Measurements from ENCODE around the gene SAPCD2. TPM values are rescaled to one million over a fixed set of nuclear protein-coding genes. Genes with fewer than 3 reads are reported as not detected.

SAPCD2 gene
- total and polyA plus RNA-seq, 2 experiments from 2014 or later, result 4.7 to 42.1 TPM

DNA sequence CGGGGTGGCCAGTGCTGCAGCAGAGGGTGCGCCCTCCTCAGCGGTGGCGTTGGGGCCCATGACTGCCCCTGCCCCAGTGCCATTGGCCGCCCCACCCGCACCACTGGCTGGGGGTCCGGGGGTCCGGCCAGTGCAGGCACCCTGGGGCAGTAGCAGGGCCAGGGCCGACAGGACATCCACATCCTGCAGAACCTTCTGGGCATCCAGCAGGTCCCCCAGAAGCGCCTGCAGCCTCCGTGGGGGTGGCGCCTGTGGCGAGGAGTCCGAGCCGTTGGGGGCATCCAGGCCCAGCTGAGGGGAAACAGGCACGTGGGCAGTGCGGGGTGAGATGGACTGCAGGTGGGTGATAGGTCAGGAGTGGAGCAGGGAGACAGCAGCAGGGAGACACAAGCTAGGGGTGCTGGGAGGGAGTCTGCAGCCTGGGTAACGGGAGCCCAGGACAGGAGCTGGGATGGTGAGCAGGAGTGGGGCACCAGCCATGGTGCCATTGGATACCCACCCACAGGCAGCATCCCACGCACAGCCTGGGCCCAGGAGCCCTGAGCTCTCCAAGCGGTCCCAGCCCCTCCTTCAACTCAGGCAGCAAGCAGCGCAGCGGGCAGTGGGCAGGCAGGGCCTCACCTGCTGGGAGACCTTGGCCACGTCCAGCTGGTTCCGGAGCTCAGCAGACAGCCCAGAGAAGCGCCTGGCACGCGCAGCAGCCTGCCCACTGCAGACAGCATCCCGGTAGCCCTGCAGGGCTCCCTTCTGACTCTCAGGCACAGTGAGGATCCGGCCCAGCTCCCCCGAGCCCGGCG, 49.4 kb downstream of the SAPCD2 start:
- peaks cover 2% of the 10 kb centered on the region for H3K36me3 ChIP-seq
- no peak for DNase-seq (ENCODE audit: low read depth in 1 of 2, low spot score in 1 of 2)
- no peak overlapping the region for H3K27ac ChIP-seq
- TF ChIP-seq, protein P1, sequence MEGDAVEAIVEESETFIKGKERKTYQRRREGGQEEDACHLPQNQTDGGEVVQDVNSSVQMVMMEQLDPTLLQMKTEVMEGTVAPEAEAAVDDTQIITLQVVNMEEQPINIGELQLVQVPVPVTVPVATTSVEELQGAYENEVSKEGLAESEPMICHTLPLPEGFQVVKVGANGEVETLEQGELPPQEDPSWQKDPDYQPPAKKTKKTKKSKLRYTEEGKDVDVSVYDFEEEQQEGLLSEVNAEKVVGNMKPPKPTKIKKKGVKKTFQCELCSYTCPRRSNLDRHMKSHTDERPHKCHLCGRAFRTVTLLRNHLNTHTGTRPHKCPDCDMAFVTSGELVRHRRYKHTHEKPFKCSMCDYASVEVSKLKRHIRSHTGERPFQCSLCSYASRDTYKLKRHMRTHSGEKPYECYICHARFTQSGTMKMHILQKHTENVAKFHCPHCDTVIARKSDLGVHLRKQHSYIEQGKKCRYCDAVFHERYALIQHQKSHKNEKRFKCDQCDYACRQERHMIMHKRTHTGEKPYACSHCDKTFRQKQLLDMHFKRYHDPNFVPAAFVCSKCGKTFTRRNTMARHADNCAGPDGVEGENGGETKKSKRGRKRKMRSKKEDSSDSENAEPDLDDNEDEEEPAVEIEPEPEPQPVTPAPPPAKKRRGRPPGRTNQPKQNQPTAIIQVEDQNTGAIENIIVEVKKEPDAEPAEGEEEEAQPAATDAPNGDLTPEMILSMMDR (IDR thresholded peaks at IDR 0.05; ENCODE audit: low read depth, low read length), result no peak
- no peaks in the 10 kb centered on the region for H3K27me3 ChIP-seq
- H3K4me1 ChIP-seq (ENCODE audit: low read depth), result no peaks in the 10 kb centered on the region
- H3K4me3 ChIP-seq, result no peak overlapping the region
- no peaks in the 10 kb centered on the region for H3K9me3 ChIP-seq (ENCODE audit: low read depth)

DNA sequence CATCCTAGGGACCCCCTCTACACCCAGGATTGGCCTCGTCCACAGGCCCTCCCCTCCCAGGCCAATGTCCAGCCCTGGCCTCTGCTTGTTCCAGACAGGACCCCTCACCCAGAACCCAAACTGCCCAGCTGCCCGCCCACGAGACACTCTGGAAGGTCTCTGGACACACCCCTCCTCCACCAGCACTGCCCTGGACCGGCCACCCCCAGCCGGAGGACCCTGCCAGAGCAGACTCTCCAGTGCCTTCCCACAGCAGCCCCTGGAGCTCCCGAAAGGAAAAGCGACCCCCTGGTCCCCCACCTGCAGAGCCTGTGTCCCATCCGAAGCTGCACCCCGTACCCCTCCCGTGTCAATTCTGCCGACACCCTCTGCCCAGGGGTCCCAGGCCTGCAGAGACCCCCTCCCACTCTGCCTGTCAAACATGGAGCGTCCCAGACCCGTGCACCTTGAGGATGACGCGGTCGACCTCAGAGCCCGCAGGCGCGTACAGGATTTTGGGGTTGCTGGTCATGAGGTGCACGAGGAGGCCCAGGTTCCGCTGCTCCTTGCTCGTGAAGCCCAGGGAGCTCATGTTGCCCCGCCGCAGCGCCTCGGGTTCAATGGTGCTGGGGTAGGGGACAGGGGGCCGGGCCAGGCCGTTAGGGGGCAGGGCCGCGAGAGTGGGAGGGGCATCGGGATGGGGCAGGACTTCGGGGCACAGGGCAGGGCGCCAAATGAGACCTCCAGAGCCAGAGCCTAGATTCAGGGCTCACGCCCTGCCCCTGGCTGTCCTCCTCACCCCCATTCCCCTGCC, 50.3 kb downstream of the SAPCD2 start:
- no peak for DNase-seq (ENCODE audit: low read depth in 1 of 2, low spot score in 1 of 2)
- H3K4me1 ChIP-seq (ENCODE audit: low read depth), result no peaks in the 10 kb centered on the region
- H3K27ac ChIP-seq, result no peak overlapping the region
- TF ChIP-seq, protein P1 (IDR thresholded peaks at IDR 0.05; ENCODE audit: low read depth, low read length), result no peak
- no peak overlapping the region for H3K4me3 ChIP-seq
- H3K27me3 ChIP-seq, result no peaks in the 10 kb centered on the region
- peaks cover 9% of the 10 kb centered on the region for H3K36me3 ChIP-seq
- no peaks in the 10 kb centered on the region for H3K9me3 ChIP-seq (ENCODE audit: low read depth)

DNA sequence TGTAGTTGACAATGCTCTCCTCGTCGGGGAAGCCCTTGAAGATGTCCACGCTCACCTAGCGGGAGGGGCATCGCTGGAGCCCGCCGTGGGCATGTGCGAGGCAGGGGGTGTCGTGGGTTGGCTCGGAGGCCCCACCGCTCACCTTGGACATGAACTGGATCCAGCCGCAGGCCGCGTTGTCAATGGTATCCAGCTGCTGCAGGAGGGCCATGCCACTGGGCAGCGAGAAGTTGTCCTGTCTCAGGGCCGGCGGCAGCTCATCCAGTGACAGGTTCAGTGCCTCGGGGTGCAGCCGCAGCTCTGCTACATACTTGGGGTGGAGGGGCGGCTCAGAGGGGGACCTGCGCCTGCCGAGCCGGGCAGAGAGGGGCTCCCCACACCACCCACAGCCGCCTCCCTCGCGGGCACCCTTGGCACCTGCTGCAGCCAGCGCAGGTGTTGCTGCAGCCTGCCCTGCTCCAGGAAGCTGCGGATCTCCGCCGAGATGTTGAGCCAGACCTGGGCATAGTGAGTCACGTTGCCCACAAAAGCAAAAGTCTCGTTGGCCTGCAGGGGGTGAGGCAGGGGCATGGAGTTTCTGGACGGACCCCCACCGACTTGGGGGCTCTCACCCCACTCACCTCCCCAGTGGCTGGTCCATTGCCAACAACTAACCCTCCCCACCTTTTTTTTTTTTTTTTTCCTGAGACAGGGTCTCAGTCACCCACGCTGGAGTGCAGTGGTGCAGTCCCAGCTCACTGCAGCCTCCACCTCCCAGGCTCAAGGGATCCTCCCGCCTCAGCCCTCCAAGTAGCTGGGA, 51.4 kb downstream of the SAPCD2 start:
- Histone ChIP-seq H3K27ac (no peak overlapping the region), H3K4me3 (no peak overlapping the region), H3K27me3 (no peaks in the 10 kb centered on the region), H3K4me1 (ENCODE audit: low read depth) (no peaks in the 10 kb centered on the region), H3K9me3 (ENCODE audit: low read depth) (no peaks in the 10 kb centered on the region), H3K36me3 (peaks cover 9% of the 10 kb centered on the region)
- DNase-seq (ENCODE audit: low read depth in 1 of 2, low spot score in 1 of 2), result no peak
- TF ChIP-seq, protein P1 (IDR thresholded peaks at IDR 0.05; ENCODE audit: low read depth, low read length), result no peak

DNA sequence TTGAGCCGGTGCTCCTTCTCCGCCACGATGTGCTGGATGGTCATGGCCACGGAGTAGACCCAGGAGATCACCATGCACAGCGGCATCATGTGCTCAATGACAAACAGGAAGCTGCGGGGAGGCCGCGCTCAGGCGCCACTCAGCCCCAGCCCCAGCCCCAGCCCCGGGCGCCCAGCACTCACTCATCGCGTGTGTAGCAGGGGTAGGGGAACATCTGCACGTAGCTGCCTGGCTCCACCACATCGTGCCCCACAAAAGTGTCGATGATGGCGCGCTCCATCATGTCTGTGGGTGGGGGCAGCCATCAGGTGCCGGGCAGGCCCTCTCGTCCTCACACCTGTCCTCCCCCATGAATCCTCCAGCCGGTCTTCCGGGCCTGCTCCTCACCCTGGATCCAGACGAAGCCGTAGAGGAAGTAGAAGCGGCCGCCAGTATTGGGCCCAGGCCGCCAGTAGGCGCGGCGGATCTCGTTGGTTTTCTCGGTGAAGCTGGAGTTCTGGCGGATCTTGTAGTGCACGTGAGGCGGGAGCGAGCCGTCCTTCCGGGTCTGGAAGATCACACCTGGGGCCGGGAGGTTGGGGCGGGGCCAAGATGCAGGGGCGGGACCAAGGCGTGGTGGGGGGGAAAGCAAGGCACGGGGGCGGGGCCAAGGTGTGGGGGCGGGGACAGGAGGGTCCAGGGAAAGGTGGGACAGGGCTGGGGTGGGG, 52.4 kb downstream of the SAPCD2 start:
- Histone ChIP-seq H3K4me1 (ENCODE audit: low read depth) (no peaks in the 10 kb centered on the region), H3K4me3 (no peak overlapping the region), H3K27ac (no peak overlapping the region), H3K27me3 (no peaks in the 10 kb centered on the region), H3K36me3 (peaks cover 9% of the 10 kb centered on the region), H3K9me3 (ENCODE audit: low read depth) (no peaks in the 10 kb centered on the region)
- TF ChIP-seq, protein P1 (IDR thresholded peaks at IDR 0.05; ENCODE audit: low read depth, low read length), result no peak
- no peak for DNase-seq (ENCODE audit: low read depth in 1 of 2, low spot score in 1 of 2)

DNA sequence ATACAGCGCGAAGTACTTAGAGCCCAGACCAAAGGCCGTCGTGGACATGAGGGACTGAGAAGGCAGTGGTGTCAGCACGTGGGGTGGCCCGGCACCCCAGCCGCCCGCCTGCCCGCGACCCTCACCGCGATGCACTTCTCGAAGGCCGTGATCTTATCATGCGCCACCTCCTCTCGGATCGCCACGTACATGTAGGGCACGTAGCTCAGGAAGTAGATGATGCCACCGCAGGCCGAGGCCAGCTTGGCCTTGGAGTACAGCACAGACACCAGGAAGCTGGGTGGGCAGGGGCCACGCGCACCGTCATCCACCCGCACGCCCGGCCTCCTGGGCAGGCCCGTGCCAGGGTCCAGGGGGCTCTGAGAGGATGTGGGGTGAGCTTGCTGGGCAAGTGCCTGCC, 53.3 kb downstream of the SAPCD2 start:
- no peak overlapping the region for H3K4me3 ChIP-seq
- TF ChIP-seq, protein P1 (IDR thresholded peaks at IDR 0.05; ENCODE audit: low read depth, low read length), result no peak
- H3K36me3 ChIP-seq, result peaks cover 12% of the 10 kb centered on the region
- no peak for DNase-seq (ENCODE audit: low read depth in 1 of 2, low spot score in 1 of 2)
- H3K9me3 ChIP-seq (ENCODE audit: low read depth), result no peaks in the 10 kb centered on the region
- no peaks in the 10 kb centered on the region for H3K4me1 ChIP-seq (ENCODE audit: low read depth)
- H3K27me3 ChIP-seq, result no peaks in the 10 kb centered on the region
- no peak overlapping the region for H3K27ac ChIP-seq

Data from cardiac muscle cell (in vitro differentiated cells and primary cell).